ENCODE results near the gene C2orf68. TPM values are rescaled to one million over a fixed set of nuclear protein-coding genes. Genes with fewer than 3 reads are reported as not detected.

Gene C2orf68
- total and polyA plus RNA-seq, 2 of the 13 experiments (the other 11 are each of a cell fraction or from before 2014, with no cell fraction given): 47.1 to 77.4 TPM

GRCh38 chr2:85561280-85562212 is 50.3 kb downstream of the C2orf68 start, which contains the start of gene GGCX (continued):
- TF ChIP-seq, protein P1, sequence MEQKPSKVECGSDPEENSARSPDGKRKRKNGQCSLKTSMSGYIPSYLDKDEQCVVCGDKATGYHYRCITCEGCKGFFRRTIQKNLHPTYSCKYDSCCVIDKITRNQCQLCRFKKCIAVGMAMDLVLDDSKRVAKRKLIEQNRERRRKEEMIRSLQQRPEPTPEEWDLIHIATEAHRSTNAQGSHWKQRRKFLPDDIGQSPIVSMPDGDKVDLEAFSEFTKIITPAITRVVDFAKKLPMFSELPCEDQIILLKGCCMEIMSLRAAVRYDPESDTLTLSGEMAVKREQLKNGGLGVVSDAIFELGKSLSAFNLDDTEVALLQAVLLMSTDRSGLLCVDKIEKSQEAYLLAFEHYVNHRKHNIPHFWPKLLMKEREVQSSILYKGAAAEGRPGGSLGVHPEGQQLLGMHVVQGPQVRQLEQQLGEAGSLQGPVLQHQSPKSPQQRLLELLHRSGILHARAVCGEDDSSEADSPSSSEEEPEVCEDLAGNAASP (CRISPR knock-in tag; IDR thresholded peaks at IDR 0.05; ENCODE audit: borderline replicate concordance): peak; percentile 54; the same call in 1 of the 2 replicates
- TF ChIP-seq PPARG (CRISPR knock-in tag; conservative IDR thresholded peaks at IDR 0.05): peak; percentile 83
- TF ChIP-seq, protein P2, sequence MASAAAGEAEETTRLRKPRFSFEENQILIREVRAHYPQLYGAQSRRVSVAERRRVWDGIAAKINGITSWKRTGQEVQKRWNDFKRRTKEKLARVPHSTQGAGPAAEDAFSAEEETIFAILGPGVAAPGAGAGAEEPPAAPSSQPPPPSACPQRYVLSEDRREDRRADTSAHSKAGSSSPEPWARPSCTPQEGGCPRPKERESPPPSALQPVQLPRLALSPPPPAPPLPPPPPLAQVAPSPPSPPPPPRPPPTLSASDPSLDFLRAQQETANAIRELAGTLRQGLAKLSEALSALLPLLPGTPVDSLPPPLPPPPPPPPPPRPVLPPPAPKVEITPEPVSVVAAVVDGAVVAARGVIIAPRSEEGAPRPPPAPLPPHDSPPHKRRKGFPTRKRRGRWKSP (CRISPR knock-in tag; IDR thresholded peaks at IDR 0.05): peak; percentile 96
- TF ChIP-seq GZF1 (CRISPR knock-in tag; IDR thresholded peaks at IDR 0.05): 0 out of 2 replicates have a peak, but pooled peaks have one; percentile 59
- TF ChIP-seq, protein P3, sequence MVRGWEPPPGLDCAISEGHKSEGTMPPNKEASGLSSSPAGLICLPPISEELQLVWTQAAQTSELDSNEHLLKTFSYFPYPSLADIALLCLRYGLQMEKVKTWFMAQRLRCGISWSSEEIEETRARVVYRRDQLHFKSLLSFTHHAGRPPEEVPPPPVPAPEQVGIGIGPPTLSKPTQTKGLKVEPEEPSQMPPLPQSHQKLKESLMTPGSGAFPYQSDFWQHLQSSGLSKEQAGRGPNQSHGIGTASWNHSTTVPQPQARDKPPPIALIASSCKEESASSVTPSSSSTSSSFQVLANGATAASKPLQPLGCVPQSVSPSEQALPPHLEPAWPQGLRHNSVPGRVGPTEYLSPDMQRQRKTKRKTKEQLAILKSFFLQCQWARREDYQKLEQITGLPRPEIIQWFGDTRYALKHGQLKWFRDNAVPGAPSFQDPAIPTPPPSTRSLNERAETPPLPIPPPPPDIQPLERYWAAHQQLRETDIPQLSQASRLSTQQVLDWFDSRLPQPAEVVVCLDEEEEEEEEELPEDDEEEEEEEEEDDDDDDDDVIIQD (CRISPR knock-in tag; IDR thresholded peaks at IDR 0.05; ENCODE audit: low read depth): peak; percentile 34; the same call in 1 of the 2 replicates
- TF ChIP-seq MEIS1 (CRISPR knock-in tag; IDR thresholded peaks at IDR 0.05; ENCODE audit: borderline replicate concordance): peak; percentile 68
